PFSK-1 (cell line): ENCODE data around the gene OR5T3.

Experiments used
- FOXP2 ChIP-seq: optimal IDR thresholded peaks from 2 replicates; pipeline ENCODE3; 2011; ENCODE audit warnings: borderline replicate concordance, control low read depth, inconsistent platforms; ENCODE audit not compliant: insufficient read depth; ENCODE audit errors: extremely low read length, extremely low read depth
- POLR2AphosphoS5 ChIP-seq: IDR thresholded peaks from 2 replicates; pipeline ENCODE4 v1.6.1; 2012; ENCODE audit warnings: low read depth, mild to moderate bottlenecking, control low read depth, low read length, moderate library complexity
- REST ChIP-seq, 2 experiments: IDR thresholded peaks; 2 replicates each; pipeline versions ENCODE4 v1.6.1 to v1.8.0; 2011 to 2012; ENCODE audit warnings: low read depth in 2 of 2, low read length in 2 of 2, control low read depth in 1 of 2, inconsistent platforms in 1 of 2, mild to moderate bottlenecking in 1 of 2, moderate library complexity in 1 of 2; ENCODE audit not compliant: insufficient read depth in 1 of 2
- SIN3A ChIP-seq: IDR thresholded peaks from 2 replicates; pipeline ENCODE4 v1.6.1; 2012; ENCODE audit warnings: mild to moderate bottlenecking, low read length, moderate library complexity, borderline replicate concordance; ENCODE audit not compliant: insufficient read depth
- TAF1 ChIP-seq: IDR thresholded peaks from 2 replicates; pipeline ENCODE4 v1.6.1; 2012; ENCODE audit warnings: low read length, control low read depth, borderline replicate concordance; ENCODE audit not compliant: insufficient read depth

Gene OR5T3

GRCh38 chr11:56273854-56274253 lies 21.8 kb downstream of the OR5T3 start, which contains the start of gene OR5T1:
Gene OR5T1 (plus strand): TSS chr11:56274154. CDS start chr11:56275639, 1,485 bp downstream.
- TF ChIP-seq SIN3A = no peak

- TF ChIP-seq TAF1 (no peak), FOXP2 (no peak), REST (IDR thresholded peaks at IDR 0.05; ENCODE audit: insufficient read depth in 1 of 2, low read depth in 2 of 2, low read length in 2 of 2) (no peak), POLR2AphosphoS5 (no peak), SIN3A (no peak)
Observed at GRCh38 chr11:56292154-56292553, 40.1 kb downstream of the OR5T3 start, which contains the start of gene OR8H1. Gene OR8H1 (minus strand): TSS chr11:56292254. CDS start chr11:56291062, 1,192 bp downstream.

- no peak for TF ChIP-seq SIN3A
- TF ChIP-seq FOXP2 = no peak
- TF ChIP-seq POLR2AphosphoS5 = no peak
- TF ChIP-seq REST (IDR thresholded peaks at IDR 0.05; ENCODE audit: insufficient read depth in 1 of 2, low read depth in 2 of 2, low read length in 2 of 2) = no peak
- TF ChIP-seq TAF1 = no peak
Observed at GRCh38 chr11:56296898-56297297, 44.8 kb downstream of the OR5T3 start.
